Gastrocnemius medialis (tissue), 4 donors: ENCODE results near the gene GALNT14. TPM values are rescaled to one million over a fixed set of nuclear protein-coding genes. Genes with fewer than 3 reads are reported as not detected.

Experiments used
- ATAC-seq, 2 donors: fragments of 150-250 bp; one replicate each; pipeline ENCODE4 v1.9.1; 2016
- DNase-seq, 2 donors: peaks; one replicate each; pipeline ENCODE4 v3.0.0-alpha.2; 2019
- H3K27ac ChIP-seq, 4 donors: fragments of 200-600 bp; sonication (generic); 1 replicate in 1 of 4; 2 replicates in 3 of 4; pipeline ENCODE4 v1.5.1; 2016 to 2018; ENCODE audit warnings: mild to moderate bottlenecking in 2 of 4, moderate library complexity in 1 of 4
- H3K27me3 ChIP-seq, 3 donors: fragments of 200-600 bp; sonication (generic) in 2 of 3; 1 replicate in 1 of 3; 2 replicates in 2 of 3; pipeline versions ENCODE4 v1.5.1 to v1.6.0; 2016 to 2019; ENCODE audit warnings: mild to moderate bottlenecking in 1 of 3, moderate library complexity in 1 of 3
- H3K36me3 ChIP-seq, 2 donors: fragments of 200-600 bp; sonication (generic) in 1 of 2; one replicate each; pipeline ENCODE4 v1.5.1; 2017 to 2018
- H3K4me1 ChIP-seq, 2 donors: fragments of 200-600 bp; sonication (generic) in 1 of 2; one replicate each; pipeline ENCODE4 v1.5.1; 2016 to 2017; ENCODE audit warnings: mild to moderate bottlenecking in 2 of 2
- H3K4me3 ChIP-seq, 4 donors: fragments of 200-600 bp; sonication (generic) in 3 of 4; 1 replicate in 1 of 4; 2 replicates in 3 of 4; pipeline ENCODE4 v1.5.1; 2016 to 2019; ENCODE audit warnings: mild to moderate bottlenecking in 2 of 4
- H3K9me3 ChIP-seq, 3 donors: fragments of 200-600 bp; sonication (generic) in 2 of 3; 1 replicate in 1 of 3; 2 replicates in 2 of 3; pipeline ENCODE4 v1.5.1; 2016 to 2019
- CTCF ChIP-seq, 5 experiments: fragments of 450-650 bp in 3 of 5; fragments of 200-600 bp in 2 of 5; sonication (generic) in 2 of 5; IDR thresholded peaks in 4 of 5; conservative IDR thresholded peaks in 1 of 5; 1 replicate in 4 of 5; 2 replicates in 1 of 5; pipeline ENCODE4 v1.5.1; 2016 to 2019; ENCODE audit warnings: antibody characterized with exemption in 5 of 5, mild to moderate bottlenecking in 3 of 5, moderate library complexity in 3 of 5
- POLR2A ChIP-seq, 2 donors: fragments of 450-650 bp; IDR thresholded peaks; one replicate each; pipeline ENCODE4 v1.6.1; 2017; ENCODE audit warnings: antibody characterized with exemption in 2 of 2, mild to moderate bottlenecking in 2 of 2, moderate library complexity in 2 of 2
- in situ Hi-C, 4 donors: fragments of 200-750 bp; cut with MboI; loops; one replicate each; pipeline versions ENCODE4 v1.15.0 to v1.8.0; 2017; ENCODE audit warnings: low sequenced_read_pairs in 4 of 4
- intact Hi-C: fragments of 100-400 bp; cut with DNase I; formaldehyde crosslinking; loops from one replicate; pipeline ENCODE4 v1.15.1; 2023; ENCODE audit warnings: low total_unique reads
- total RNA-seq, 4 donors: library from RNA; depleted of rRNA; stranded (reverse); fragments of >200 nt; gene quantifications; one replicate each; pipeline versions ENCODE4 v1.1.0 to v1.2.3, GENCODE V29; 2016

GALNT14 gene
- total RNA-seq, 4 donors from 2014 or later: 0.16 TPM; not detected in 3

GRCh38 chr2:31053929-31054782 is 84.1 kb downstream of the GALNT14 start:
- Histone ChIP-seq H3K36me3 (no peaks in the 10 kb centered on the region), H3K4me3 (no peak overlapping the region), H3K27ac (no peak overlapping the region), H3K27me3 (no peaks in the 10 kb centered on the region), H3K9me3 (no peaks in the 10 kb centered on the region), H3K4me1 (no peaks in the 10 kb centered on the region)
- in situ Hi-C loops: no loop called here
- intact Hi-C loops: no loop called here
- ATAC-seq (no peak), DNase-seq (no peak)
- TF ChIP-seq POLR2A (IDR thresholded peaks at IDR 0.05): no peak
- TF ChIP-seq CTCF (IDR thresholded peaks at IDR 0.05 in 4 of 5, conservative IDR thresholded peaks at IDR 0.05 in 1 of 5): no peak

GRCh38 chr2:31052284-31052683 is 86.0 kb downstream of the GALNT14 start:
- in situ Hi-C loops: no loop called here
- intact Hi-C loops: no loop called here
- Histone ChIP-seq H3K9me3 (no peaks in the 10 kb centered on the region), H3K4me3 (no peak overlapping the region), H3K27ac (no peak overlapping the region), H3K4me1 (no peaks in the 10 kb centered on the region), H3K27me3 (no peaks in the 10 kb centered on the region), H3K36me3 (no peaks in the 10 kb centered on the region)
- DNase-seq (no peak), ATAC-seq (no peak)
- TF ChIP-seq POLR2A (IDR thresholded peaks at IDR 0.05) (no peak), CTCF (IDR thresholded peaks at IDR 0.05 in 4 of 5, conservative IDR thresholded peaks at IDR 0.05 in 1 of 5) (no peak)

GRCh38 chr2:31051258-31052140 is 86.7 kb downstream of the GALNT14 start:
- TF ChIP-seq POLR2A (IDR thresholded peaks at IDR 0.05): no peak
- no peak for TF ChIP-seq CTCF (IDR thresholded peaks at IDR 0.05 in 4 of 5, conservative IDR thresholded peaks at IDR 0.05 in 1 of 5)
- Histone ChIP-seq H3K9me3 (no peaks in the 10 kb centered on the region), H3K36me3 (no peaks in the 10 kb centered on the region), H3K4me3 (no peak overlapping the region), H3K27me3 (no peaks in the 10 kb centered on the region), H3K27ac (no peak overlapping the region), H3K4me1 (no peaks in the 10 kb centered on the region)
- intact Hi-C loops: no loop called here
- in situ Hi-C loops: no loop called here
- no peak for DNase-seq
- no peak for ATAC-seq

GRCh38 chr2:31049916-31050588 is 88.2 kb downstream of the GALNT14 start:
- no peak overlapping the region for H3K4me3 ChIP-seq
- in situ Hi-C loops (no loop called here), intact Hi-C loops (no loop called here)
- H3K36me3 ChIP-seq: no peaks in the 10 kb centered on the region
- H3K27me3 ChIP-seq: no peaks in the 10 kb centered on the region
- TF ChIP-seq POLR2A (IDR thresholded peaks at IDR 0.05) (no peak), CTCF (IDR thresholded peaks at IDR 0.05 in 4 of 5, conservative IDR thresholded peaks at IDR 0.05 in 1 of 5) (no peak)
- DNase-seq: no peak
- H3K4me1 ChIP-seq: no peaks in the 10 kb centered on the region
- no peaks in the 10 kb centered on the region for H3K9me3 ChIP-seq
- no peak overlapping the region for H3K27ac ChIP-seq
- no peak for ATAC-seq
